Thyroid gland (tissue), 4 donors: ENCODE results near the gene WDFY2.

ENCODE experiments used
- CTCF ChIP-seq, 6 experiments: fragments of 200-600 bp in 3 of 6; fragments of 450-650 bp in 3 of 6; sonication (generic) in 3 of 6; IDR thresholded peaks; one replicate each; pipeline ENCODE4 v1.5.1; 2016 to 2019; ENCODE audit warnings: antibody characterized with exemption in 6 of 6, mild to moderate bottlenecking in 2 of 6, inconsistent platforms in 1 of 6, moderate library complexity in 1 of 6
- POLR2A ChIP-seq, 2 donors: fragments of 450-650 bp; IDR thresholded peaks; one replicate each; pipeline ENCODE4 v1.6.1; 2017; ENCODE audit warnings: antibody characterized with exemption in 2 of 2, mild to moderate bottlenecking in 2 of 2, moderate library complexity in 1 of 2

GRCh38 chr13:51807041-51807440, 222.8 kb downstream of the WDFY2 start:
- no peak for TF ChIP-seq POLR2A (IDR thresholded peaks at IDR 0.05)
- no peak for TF ChIP-seq CTCF (IDR thresholded peaks at IDR 0.05)
